HG03354 (cell line): ENCODE data around the gene HOXA7.
A peak's percentile ranks its signal among the peaks of the same experiment; 100 is the strongest.

Experiments used
- ATAC-seq: cut with Tn5 transposase; IDR thresholded peaks from one replicate; pipeline ENCODE4 v1.9.1; 2021; ENCODE audit warnings: mild to moderate bottlenecking; ENCODE audit not compliant: unreplicated experiment, poor library complexity, severe bottlenecking

Gene HOXA7

GRCh38 chr7:27161214-27161720, 4.8 kb upstream of the HOXA7 start:
- ATAC-seq, result no peak

GRCh38 chr7:27160546-27161213, 4.2 kb upstream of the HOXA7 start:
- ATAC-seq, result peak; percentile 54

GRCh38 chr7:27160145-27160545, 3.7 kb upstream of the HOXA7 start:
- peak; percentile 13 for ATAC-seq

GRCh38 chr7:27159266-27160144, 3.0 kb upstream of the HOXA7 start:
- no peak for ATAC-seq

- ATAC-seq, result no peak
Observed at GRCh38 chr7:27158436-27159265, 2.2 kb upstream of the HOXA7 start.

- ATAC-seq, result no peak
Observed at GRCh38 chr7:27157702-27158431, 1.4 kb upstream of the HOXA7 start.

GRCh38 chr7:27156916-27157701, 634 bp upstream of the HOXA7 start:
- ATAC-seq, result no peak

GRCh38 chr7:27155816-27156507, 513 bp downstream of the HOXA7 start:
- ATAC-seq, result no peak

GRCh38 chr7:27154901-27155815, 1.3 kb downstream of the HOXA7 start:
- no peak for ATAC-seq

GRCh38 chr7:27154369-27154768, 2.1 kb downstream of the HOXA7 start:
- no peak for ATAC-seq

- ATAC-seq, result no peak
Observed at GRCh38 chr7:27153526-27153925, 2.9 kb downstream of the HOXA7 start.

GRCh38 chr7:27152816-27153442, 3.5 kb downstream of the HOXA7 start:
- no peak for ATAC-seq

GRCh38 chr7:27151931-27152815, 4.3 kb downstream of the HOXA7 start, which contains the start of gene HOXA3:
TSS of gene HOXA3 (minus strand) at chr7:27152583. CDS start at chr7:27110640, 41,943 bp downstream.
- ATAC-seq, result no peak

GRCh38 chr7:27151341-27151930, 5.0 kb downstream of the HOXA7 start:
- ATAC-seq, result no peak
